GM18499 (cell line): ENCODE results near the gene OR2F1.
"Not testable (repeated sequence)": the region's sequence is repeated elsewhere in the genome, so short reads cannot be mapped to it uniquely, and the experiment has no call there.

Experiments used
- ATAC-seq: cut with Tn5 transposase; IDR thresholded peaks from one replicate; pipeline ENCODE4 v1.9.1; 2021; ENCODE audit warnings: moderate number of reproducible peaks; ENCODE audit not compliant: insufficient read depth, unreplicated experiment

The OR2F1 gene

GRCh38 chr7:144006029-144006691 is 51.5 kb downstream of the OR2F1 start:
- ATAC-seq: no peak

- ATAC-seq: no peak
These were observed 52.0 kb downstream of the OR2F1 start for GRCh38 chr7:144006692-144007042.

GRCh38 chr7:144009361-144009760 is 54.7 kb downstream of the OR2F1 start:
- ATAC-seq: no peak

- ATAC-seq: not testable (repeated sequence)
These were observed 55.4 kb downstream of the OR2F1 start for GRCh38 chr7:144010061-144010460.

DNA sequence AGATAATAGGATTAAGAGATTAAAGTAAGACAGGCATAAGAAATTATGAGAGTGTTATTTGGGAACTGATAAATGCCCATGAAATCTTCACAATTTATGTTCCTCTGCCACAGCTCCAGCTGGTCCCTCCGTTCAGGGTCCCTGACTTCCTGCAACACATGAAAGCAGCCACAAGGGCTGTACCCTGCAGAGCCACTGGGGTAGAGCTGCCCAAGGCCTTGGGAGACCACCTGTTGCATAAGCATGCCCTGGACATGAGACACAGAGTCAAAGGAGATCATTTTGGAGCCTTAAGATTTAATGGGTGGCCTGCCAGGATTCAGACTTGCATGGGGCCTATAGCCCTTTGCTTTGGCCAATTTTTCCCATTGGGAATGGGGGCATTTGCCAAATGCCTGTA is 56.2 kb downstream of the OR2F1 start:
- not testable (repeated sequence) for ATAC-seq

DNA sequence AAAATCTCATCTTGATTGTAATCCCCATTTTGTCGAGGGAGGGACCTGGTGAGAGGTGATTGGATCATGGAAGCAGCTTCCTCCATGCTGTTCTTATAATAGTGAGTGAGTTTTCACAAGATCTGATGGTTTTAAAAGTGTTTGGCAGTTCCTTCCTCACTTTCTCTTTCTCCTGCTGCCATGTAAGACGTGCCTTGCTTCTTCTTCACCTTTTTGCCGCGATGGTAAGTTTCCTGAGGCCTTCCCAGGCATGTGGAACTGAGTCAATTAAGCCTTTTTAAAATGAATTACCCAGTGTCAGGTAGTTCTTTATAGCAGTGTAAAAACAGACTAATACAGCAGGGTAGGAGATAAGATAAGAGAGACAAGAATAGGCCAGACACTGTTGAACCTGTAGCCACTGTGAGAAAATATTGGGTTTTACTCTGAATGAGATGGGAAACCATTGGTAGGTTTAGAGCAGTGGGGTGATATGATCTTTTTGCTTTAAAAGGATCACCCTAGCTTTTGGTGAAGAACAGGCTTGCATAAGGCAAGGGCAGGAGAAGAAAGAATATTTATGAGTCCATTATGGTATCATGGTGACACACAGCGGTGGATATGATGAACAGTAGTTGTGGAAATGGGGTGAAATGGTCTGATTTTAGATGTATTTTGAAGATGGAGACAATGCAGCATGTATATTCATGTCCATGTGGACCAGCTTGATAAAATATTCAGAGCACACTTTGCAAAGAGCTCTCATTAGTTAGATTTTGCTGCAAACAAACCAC is 57.0 kb downstream of the OR2F1 start:
- ATAC-seq: no peak
